Memory B cell (primary cell): ENCODE measurements around the gene TMIE.

Source experiments
- ATAC-seq: fragments of 150-1000 bp; cut with Tn5 transposase; 2 replicates; pipeline ENCODE4 v1.10.0; 2021; ENCODE audit warnings: low read depth, mild to moderate bottlenecking, moderate library complexity
- DNase-seq, 2 donors: peaks; one replicate each; pipeline ENCODE4 v3.0.0; 2022; ENCODE audit warnings: low spot score in 2 of 2
- H3K27ac Mint-ChIP-seq: one replicate; pipeline ENCODE4 v1.8.0; 2022; ENCODE audit warnings: mild to moderate bottlenecking, moderate library complexity, mixed read lengths
- H3K27me3 Mint-ChIP-seq: one replicate; pipeline ENCODE4 v1.8.0; 2022; ENCODE audit warnings: mixed read lengths
- H3K36me3 Mint-ChIP-seq: one replicate; pipeline ENCODE4 v1.8.0; 2022; ENCODE audit warnings: mild to moderate bottlenecking, mixed read lengths
- H3K4me1 Mint-ChIP-seq: one replicate; pipeline ENCODE4 v1.8.0; 2022; ENCODE audit warnings: mixed read lengths
- H3K4me3 Mint-ChIP-seq: one replicate; pipeline ENCODE4 v1.8.0; 2022; ENCODE audit warnings: mild to moderate bottlenecking, moderate library complexity, mixed read lengths
- H3K9me3 Mint-ChIP-seq: one replicate; pipeline ENCODE4 v1.8.0; 2022; ENCODE audit warnings: mixed read lengths

The TMIE gene

DNA sequence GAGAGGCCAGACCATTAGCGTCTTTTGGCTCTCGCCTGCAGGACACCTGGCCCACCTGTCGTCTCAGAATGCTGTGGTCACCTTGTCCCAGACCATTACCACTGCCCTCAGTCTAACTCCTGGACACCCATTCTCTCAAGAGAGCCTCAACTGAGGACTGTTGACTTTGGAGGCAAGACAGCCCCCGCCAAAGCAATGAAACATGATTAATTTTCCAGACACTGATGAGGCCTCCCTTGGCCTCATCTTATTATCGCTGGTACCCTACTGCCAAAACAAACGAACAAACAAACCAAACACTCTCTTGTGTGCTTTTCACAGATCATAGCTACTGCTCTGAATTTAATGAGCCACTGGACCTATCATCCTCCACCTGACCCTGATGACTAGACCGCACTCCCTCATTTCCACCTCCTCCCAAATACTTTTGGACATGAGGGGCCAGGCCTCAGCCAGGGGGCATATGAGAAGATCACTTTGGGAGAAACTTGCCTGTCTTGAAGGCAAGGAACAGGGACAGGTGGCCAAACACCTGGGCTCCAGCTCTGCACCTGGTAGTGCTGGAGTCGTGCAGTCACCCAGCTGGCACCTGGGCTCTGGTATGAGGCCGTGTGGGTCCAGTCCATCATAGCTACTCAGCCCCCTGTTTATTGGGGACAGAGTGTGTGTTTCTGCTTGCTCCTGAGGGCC lies 35.3 kb upstream of the TMIE start:
- no peak overlapping the region for H3K4me3 Mint-ChIP-seq
- no peak overlapping the region for H3K27ac Mint-ChIP-seq
- no peaks in the 10 kb centered on the region for H3K9me3 Mint-ChIP-seq
- DNase-seq (no peak), ATAC-seq (no peak)
- H3K4me1 Mint-ChIP-seq = peaks cover 2% of the 10 kb centered on the region
- H3K36me3 Mint-ChIP-seq = no peaks in the 10 kb centered on the region
- H3K27me3 Mint-ChIP-seq = peaks cover 18% of the 10 kb centered on the region

- Mint-ChIP-seq H3K4me3 (no peak overlapping the region), H3K27me3 (peaks cover 18% of the 10 kb centered on the region), H3K4me1 (no peaks in the 10 kb centered on the region), H3K27ac (no peak overlapping the region), H3K36me3 (no peaks in the 10 kb centered on the region), H3K9me3 (no peaks in the 10 kb centered on the region)
- no peak for ATAC-seq
- no peak for DNase-seq
Observed at GRCh38 chr3:46666453-46666845, 34.7 kb upstream of the TMIE start.

- H3K4me3 Mint-ChIP-seq = no peak overlapping the region
- ATAC-seq (no peak), DNase-seq (no peak)
- H3K27ac Mint-ChIP-seq = no peak overlapping the region
- no peaks in the 10 kb centered on the region for H3K36me3 Mint-ChIP-seq
- H3K4me1 Mint-ChIP-seq = no peaks in the 10 kb centered on the region
- peaks cover 15% of the 10 kb centered on the region for H3K27me3 Mint-ChIP-seq
- no peaks in the 10 kb centered on the region for H3K9me3 Mint-ChIP-seq
Observed at GRCh38 chr3:46667061-46667621, 34.1 kb upstream of the TMIE start.

DNA sequence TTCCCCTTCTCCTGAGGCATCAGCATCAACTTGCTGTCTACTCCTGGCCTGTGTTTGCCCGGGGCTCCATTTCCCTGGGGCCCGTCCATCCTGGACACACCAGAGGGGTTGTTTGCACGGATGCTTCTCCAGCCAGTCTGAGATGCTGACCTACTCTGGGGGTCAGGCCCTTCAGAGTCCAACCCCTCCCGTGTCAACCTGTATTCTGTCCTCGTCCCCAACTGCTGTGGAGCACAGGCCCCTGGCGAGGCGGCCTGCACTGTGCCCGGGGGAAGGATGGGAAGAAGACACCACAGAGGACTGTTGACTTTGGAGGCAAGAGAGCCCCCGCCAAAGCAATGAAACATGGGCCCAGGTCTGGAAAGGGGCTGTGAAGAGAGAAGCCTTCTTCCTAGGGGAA lies 33.5 kb upstream of the TMIE start:
- H3K27ac Mint-ChIP-seq = no peak overlapping the region
- no peak for ATAC-seq

DNA sequence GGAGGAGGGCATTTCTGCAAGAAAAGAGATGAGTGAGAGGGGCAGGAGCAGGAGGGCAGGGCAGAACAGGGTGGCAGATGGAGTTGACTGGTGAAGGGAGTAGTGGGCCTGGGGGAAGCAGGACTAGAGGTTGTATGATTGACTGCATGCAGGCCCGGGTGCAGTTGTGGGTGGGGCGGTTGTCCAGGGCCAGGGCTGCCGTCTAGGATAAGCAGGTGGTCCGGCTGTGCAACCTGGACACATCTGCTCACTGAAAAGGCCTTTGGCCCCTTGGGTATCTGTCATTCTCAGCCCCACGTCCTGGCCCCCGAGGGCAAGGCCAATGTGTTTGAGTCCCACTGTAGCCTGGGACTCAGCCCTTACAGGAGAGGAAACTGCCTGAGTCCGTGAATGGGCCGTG lies 33.1 kb upstream of the TMIE start:
- Mint-ChIP-seq H3K9me3 (no peaks in the 10 kb centered on the region), H3K27ac (no peak overlapping the region)
- DNase-seq = no peak

More for the DNA sequence above, 33.5 kb upstream of the TMIE start:
- Mint-ChIP-seq H3K9me3 (no peaks in the 10 kb centered on the region), H3K27me3 (peaks cover 11% of the 10 kb centered on the region), H3K4me3 (no peak overlapping the region), H3K36me3 (no peaks in the 10 kb centered on the region), H3K4me1 (no peaks in the 10 kb centered on the region)
- DNase-seq = no peak

GRCh38 chr3:46668591-46668990 lies 32.6 kb upstream of the TMIE start:
- no peak for DNase-seq
- no peaks in the 10 kb centered on the region for H3K9me3 Mint-ChIP-seq
- H3K36me3 Mint-ChIP-seq = no peaks in the 10 kb centered on the region
- no peak overlapping the region for H3K4me3 Mint-ChIP-seq
- ATAC-seq = no peak
- peaks cover 9% of the 10 kb centered on the region for H3K27me3 Mint-ChIP-seq
- no peaks in the 10 kb centered on the region for H3K4me1 Mint-ChIP-seq
- H3K27ac Mint-ChIP-seq = no peak overlapping the region

More for the DNA sequence above, 33.1 kb upstream of the TMIE start:
- Mint-ChIP-seq H3K4me3 (no peak overlapping the region), H3K4me1 (no peaks in the 10 kb centered on the region), H3K27me3 (peaks cover 9% of the 10 kb centered on the region), H3K36me3 (no peaks in the 10 kb centered on the region)
- no peak for ATAC-seq

GRCh38 chr3:46669191-46669999 lies 31.8 kb upstream of the TMIE start:
- no peak for DNase-seq
- H3K4me3 Mint-ChIP-seq = no peak overlapping the region

GRCh38 chr3:46670000-46670890 lies 30.9 kb upstream of the TMIE start:
- Mint-ChIP-seq H3K4me1 (no peaks in the 10 kb centered on the region), H3K9me3 (no peaks in the 10 kb centered on the region), H3K4me3 (no peak overlapping the region), H3K27me3 (peaks cover 9% of the 10 kb centered on the region), H3K27ac (no peak overlapping the region), H3K36me3 (no peaks in the 10 kb centered on the region)
- no peak for ATAC-seq
- no peak for DNase-seq

More at GRCh38 chr3:46669191-46669999, 31.8 kb upstream of the TMIE start:
- Mint-ChIP-seq H3K4me1 (no peaks in the 10 kb centered on the region), H3K36me3 (no peaks in the 10 kb centered on the region), H3K9me3 (no peaks in the 10 kb centered on the region), H3K27ac (no peak overlapping the region), H3K27me3 (peaks cover 9% of the 10 kb centered on the region)
- no peak for ATAC-seq

DNA sequence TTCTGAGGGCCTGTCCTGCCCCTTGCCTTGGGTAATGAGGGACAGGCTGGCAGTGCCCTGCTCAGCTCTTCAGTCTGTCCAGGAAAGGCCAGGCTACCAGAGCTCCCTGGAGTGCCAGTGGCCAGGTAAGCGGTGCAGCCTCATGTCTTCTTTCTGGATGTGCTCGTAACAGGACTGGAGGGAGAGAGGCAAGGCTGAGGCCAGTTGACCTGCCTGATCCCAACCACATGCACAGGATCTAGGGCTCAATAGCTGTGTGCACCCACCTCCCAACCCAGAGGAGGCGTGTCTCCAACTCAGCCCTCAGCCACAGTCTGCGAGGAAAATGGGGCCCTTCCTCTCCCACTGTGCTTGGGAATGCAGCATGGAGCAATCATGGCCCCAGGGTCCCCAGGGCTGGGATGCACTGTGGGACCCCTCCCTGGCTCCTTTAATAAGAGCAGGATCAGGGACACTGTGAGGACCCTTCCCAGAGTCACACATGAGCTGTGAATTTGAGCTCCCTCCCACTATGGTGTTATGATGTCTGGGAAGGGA lies 30.2 kb upstream of the TMIE start:
- ATAC-seq (no peak), DNase-seq (no peak)
- H3K27ac Mint-ChIP-seq = no peak overlapping the region
- no peaks in the 10 kb centered on the region for H3K9me3 Mint-ChIP-seq
- peaks cover 9% of the 10 kb centered on the region for H3K27me3 Mint-ChIP-seq
- H3K4me3 Mint-ChIP-seq = no peak overlapping the region
- no peaks in the 10 kb centered on the region for H3K4me1 Mint-ChIP-seq
- H3K36me3 Mint-ChIP-seq = no peaks in the 10 kb centered on the region

DNA sequence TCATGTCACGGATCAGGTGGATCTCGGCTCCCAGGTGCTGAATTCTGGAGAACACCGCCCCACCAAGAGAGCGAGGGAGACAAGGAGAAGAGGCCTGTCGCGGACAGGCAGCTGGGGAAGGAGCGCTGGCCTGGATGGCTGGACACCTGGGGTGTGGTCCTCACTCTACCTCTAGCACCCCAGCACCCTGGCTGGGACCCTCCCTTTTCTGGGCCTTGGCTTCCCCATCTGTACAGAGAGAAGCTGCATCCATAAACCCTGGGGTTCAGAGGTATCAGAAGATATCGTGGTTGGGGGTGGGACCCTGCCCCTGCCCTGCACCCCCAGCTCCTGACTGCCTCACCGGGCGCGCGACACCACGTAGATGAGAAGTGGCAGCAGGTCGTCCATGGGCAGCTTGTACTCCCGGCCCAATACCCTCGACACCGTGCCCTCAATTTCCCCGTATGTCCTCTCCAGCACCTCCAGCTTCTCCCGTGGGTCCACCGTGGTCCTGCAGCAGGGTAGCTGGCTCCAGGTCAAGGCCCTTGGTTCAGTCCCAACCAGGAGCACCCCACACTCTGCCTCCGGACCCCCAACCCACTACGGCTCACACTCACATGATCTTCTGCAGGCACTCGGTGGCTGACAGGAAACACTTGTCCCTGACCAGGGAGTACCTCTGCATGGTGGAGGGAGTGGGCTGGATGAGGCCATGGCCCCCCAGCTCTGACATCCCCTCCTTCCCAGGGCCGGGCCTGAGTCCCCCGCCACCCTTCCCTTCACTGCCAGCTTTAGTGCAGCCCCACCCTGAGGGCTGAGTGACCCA lies 29.4 kb upstream of the TMIE start:
- no peaks in the 10 kb centered on the region for H3K9me3 Mint-ChIP-seq
- no peak overlapping the region for H3K4me3 Mint-ChIP-seq
- no peaks in the 10 kb centered on the region for H3K36me3 Mint-ChIP-seq
- H3K27ac Mint-ChIP-seq = no peak overlapping the region
- H3K4me1 Mint-ChIP-seq = no peaks in the 10 kb centered on the region
- ATAC-seq (no peak), DNase-seq (no peak)
- peaks cover 9% of the 10 kb centered on the region for H3K27me3 Mint-ChIP-seq

DNA sequence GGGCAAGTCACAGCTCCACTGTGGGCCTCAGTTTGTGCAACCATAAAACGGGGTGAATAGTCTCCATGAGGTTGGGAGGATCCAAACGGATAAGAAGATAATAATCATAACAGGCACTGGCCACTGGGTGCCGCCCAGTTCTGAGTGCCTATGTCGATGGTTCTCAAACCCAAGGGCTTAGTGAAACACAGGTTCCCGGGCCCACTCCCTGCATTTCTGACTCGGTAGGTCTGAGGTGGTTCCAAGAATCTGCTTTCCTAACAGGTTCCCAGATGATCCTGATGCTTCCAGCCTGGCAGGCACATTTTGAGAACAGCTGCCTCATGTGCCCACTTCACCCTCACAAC lies 28.9 kb upstream of the TMIE start:
- H3K36me3 Mint-ChIP-seq = no peaks in the 10 kb centered on the region
- no peak overlapping the region for H3K27ac Mint-ChIP-seq
- DNase-seq = no peak
- H3K4me1 Mint-ChIP-seq = no peaks in the 10 kb centered on the region
- ATAC-seq = no peak
- H3K27me3 Mint-ChIP-seq = peaks cover 9% of the 10 kb centered on the region
- no peak overlapping the region for H3K4me3 Mint-ChIP-seq
- H3K9me3 Mint-ChIP-seq = no peaks in the 10 kb centered on the region

DNA sequence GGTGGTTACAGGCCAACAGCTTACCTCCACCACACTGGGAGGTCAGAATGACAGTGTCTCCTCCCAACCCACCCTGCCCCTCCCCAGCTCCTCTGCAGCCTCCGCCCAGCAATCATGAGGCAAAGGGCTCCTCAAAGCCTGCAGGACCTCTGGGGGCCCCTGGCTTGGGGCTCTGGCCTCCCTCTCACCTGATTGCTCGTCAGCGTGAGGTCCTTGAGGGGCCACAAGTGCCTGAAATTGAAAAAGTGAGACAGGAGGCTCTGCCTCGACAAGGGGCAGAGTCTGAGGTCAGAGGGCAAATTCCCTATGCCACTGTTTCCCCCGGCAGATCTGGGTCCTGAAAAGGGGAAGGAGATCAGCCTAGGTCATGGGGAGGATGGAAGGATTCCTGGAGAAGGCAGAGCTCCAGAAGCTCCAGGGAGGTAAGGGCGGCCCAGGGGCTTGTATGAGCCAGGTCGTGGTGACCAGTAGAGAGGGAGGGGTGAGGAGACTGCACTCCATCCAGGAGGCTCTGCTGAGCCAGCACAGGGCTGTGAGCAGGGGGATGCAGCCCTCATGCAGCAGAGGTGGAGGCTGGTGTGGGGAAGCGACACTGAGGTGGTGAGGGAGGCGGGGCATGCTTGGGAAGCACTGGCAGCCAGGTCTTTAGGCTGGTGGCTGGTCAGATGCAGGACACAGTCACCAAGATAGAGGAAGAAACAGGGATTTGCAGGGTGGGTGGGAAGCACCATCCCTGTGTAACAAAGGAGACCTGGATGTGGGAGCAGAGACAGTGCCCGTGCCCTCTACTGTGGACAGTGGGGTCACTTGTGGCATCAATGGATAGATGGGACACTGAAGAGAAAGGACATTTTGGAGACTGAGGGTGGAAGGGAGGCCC lies 27.8 kb upstream of the TMIE start:
- Mint-ChIP-seq H3K9me3 (no peaks in the 10 kb centered on the region), H3K27ac (no peak overlapping the region), H3K4me1 (no peaks in the 10 kb centered on the region), H3K27me3 (peaks cover 9% of the 10 kb centered on the region), H3K4me3 (no peak overlapping the region), H3K36me3 (no peaks in the 10 kb centered on the region)
- ATAC-seq (no peak), DNase-seq (no peak)
